GM12878 (cell line): Measurements from ENCODE around the gene FADS3. TPM values are rescaled to one million over a fixed set of nuclear protein-coding genes. Genes with fewer than 3 reads are reported as not detected.

Experiments used
- ATAC-seq: fragments of 200-7000 bp; cut with Tn5 transposase; 3 replicates; pipeline ENCODE4 v1.9.1; 2020; ENCODE audit warnings: mild to moderate bottlenecking, moderate library complexity
- BruUV-seq: library from RNA; stranded (reverse); fragments of 400-500 nt; replicated peaks from 2 replicates; lab custom pipeline; 2021; lab: Mats Ljungman, UMichigan
- CTCF ChIA-PET: fragments of 300-600 bp; sonication (Branson Sonifier 250); formaldehyde crosslinking; extraction: SDS; loops from one replicate; lab custom pipeline; 2021; ENCODE audit warnings: inconsistent platforms; lab: Yijun Ruan, JAX
- POLR2A ChIA-PET: fragments of 350-600 bp; formaldehyde crosslinking; extraction: SDS; loops from one replicate; lab custom pipeline; 2021; ENCODE audit warnings: inconsistent platforms; lab: Charles Lee
- RAD21 ChIA-PET: fragments of 300-600 bp; sonication (Branson Sonifier 250); formaldehyde crosslinking; loops from one replicate; lab custom pipeline; 2023; ENCODE audit warnings: antibody characterized with exemption; ENCODE audit not compliant: unreplicated experiment; lab: Charles Lee
- SMC1A ChIA-PET: fragments of 300-600 bp; sonication (Branson Sonifier 250); formaldehyde crosslinking; loops from one replicate; lab custom pipeline; 2023; ENCODE audit not compliant: unreplicated experiment, uncharacterized antibody; lab: Charles Lee
- DNase-seq: peaks from one replicate; pipeline ENCODE4 v3.0.0-alpha.2; 2011; ENCODE audit warnings: low read depth, low spot score
- FAIRE-seq: peaks from 3 replicates; lab custom pipeline; 2011; peaks lifted over from hg19 to GRCh38; lab: Jason Lieb, UNC
- H2AFZ ChIP-seq: 2 replicates; pipeline ENCODE4 v1.6.0; 2011; ENCODE audit warnings: low read depth, low read length, control low read depth; ENCODE audit not compliant: control insufficient read depth
- H3K27ac ChIP-seq: 2 replicates; pipeline ENCODE4 v1.5.1; 2011; ENCODE audit warnings: control low read depth; ENCODE audit not compliant: control insufficient read depth, insufficient read depth
- H3K27me3 ChIP-seq, 2 experiments: replicated peaks in 1 of 2; 2 replicates each; pipeline versions ENCODE4 v1.6.0 to v1.6.1; 2011; ENCODE audit warnings: low read length in 1 of 2; ENCODE audit not compliant: control insufficient read depth in 2 of 2, insufficient read depth in 2 of 2
- H3K36me3 ChIP-seq, 2 experiments: 2 replicates each; pipeline ENCODE4 v1.5.1; 2011; ENCODE audit warnings: low read length in 1 of 2; ENCODE audit not compliant: control insufficient read depth in 2 of 2, insufficient read depth in 2 of 2
- H3K4me1 ChIP-seq: 2 replicates; pipeline ENCODE4 v1.6.1; 2011; ENCODE audit warnings: mild to moderate bottlenecking, low read length, moderate library complexity, mixed read lengths; ENCODE audit not compliant: control insufficient read depth, insufficient read depth
- H3K4me2 ChIP-seq: 2 replicates; pipeline ENCODE4 v1.6.0; 2011; ENCODE audit warnings: control low read depth; ENCODE audit not compliant: control insufficient read depth, insufficient read depth
- H3K4me3 ChIP-seq: fragments of 200-600 bp; sonication (generic); 2 replicates; pipeline ENCODE4 v1.5.1; 2016
- H3K79me2 ChIP-seq: 2 replicates; pipeline ENCODE4 v1.6.0; 2011; ENCODE audit warnings: low read length; ENCODE audit not compliant: control insufficient read depth, insufficient read depth
- H3K9ac ChIP-seq: 2 replicates; pipeline ENCODE4 v1.8.0; 2011; ENCODE audit warnings: low read length, control low read depth, mixed read lengths; ENCODE audit not compliant: control insufficient read depth, insufficient read depth
- H3K9me3 ChIP-seq: replicated peaks from 3 replicates; pipeline ENCODE4 v1.5.1; 2011; ENCODE audit warnings: mild to moderate bottlenecking, low read length; ENCODE audit not compliant: control insufficient read depth, insufficient read depth
- H4K20me1 ChIP-seq: 2 replicates; pipeline ENCODE4 v1.6.0; 2011; ENCODE audit not compliant: control insufficient read depth, insufficient read depth
- BACH1 ChIP-seq: fragments of 450-650 bp; IDR thresholded peaks from 2 replicates; pipeline ENCODE4 v1.6.1; 2017; ENCODE audit warnings: mild to moderate bottlenecking, borderline replicate concordance
- GATAD2B ChIP-seq: fragments of 450-650 bp; conservative IDR thresholded peaks from 2 replicates; pipeline ENCODE4 v1.6.1; 2017; ENCODE audit warnings: low read depth, mild to moderate bottlenecking, moderate library complexity
- IKZF1 ChIP-seq: fragments of 450-650 bp; conservative IDR thresholded peaks from 2 replicates; pipeline ENCODE4 v1.6.1; 2017; ENCODE audit warnings: antibody characterized with exemption, mild to moderate bottlenecking
- NFYA ChIP-seq: IDR thresholded peaks from 2 replicates; pipeline ENCODE4 v1.6.1; 2011; ENCODE audit warnings: low read depth, mild to moderate bottlenecking, low read length, improper control_type of control experiment, borderline replicate concordance
- STAT1 ChIP-seq: fragments of 450-650 bp; conservative IDR thresholded peaks from 2 replicates; pipeline ENCODE4 v1.6.1; 2014; ENCODE audit warnings: antibody characterized with exemption, mild to moderate bottlenecking
- SUPT20H ChIP-seq: IDR thresholded peaks from 2 replicates; pipeline ENCODE4 v1.6.1; 2011; ENCODE audit warnings: low read depth, mild to moderate bottlenecking, low read length, moderate library complexity, borderline replicate concordance; ENCODE audit not compliant: control insufficient read depth
- TARDBP ChIP-seq: IDR thresholded peaks from 2 replicates; pipeline ENCODE4 v1.6.1; 2016; ENCODE audit warnings: borderline replicate concordance
- WGBS: methylation state at CpG from one replicate; pipeline ENCODE4 v1.1.6; 2016; ENCODE audit warnings: low lambda C conversion rate; ENCODE audit not compliant: insufficient replicate concordance, insufficient coverage; ENCODE audit errors: missing lambda C conversion rate; 5-methylcytosine and 5-hydroxymethylcytosine counted together
- in situ Hi-C: fragments of 300-500 bp; cut with MboI; formaldehyde crosslinking; loops from 9 replicates; pipeline ENCODE4 v1.14.3; 2018; ENCODE audit warnings: mixed read lengths
- intact Hi-C: fragments of 100-400 bp; cut with micrococcal nuclease; formaldehyde crosslinking; loops from one replicate; pipeline ENCODE4 v1.14.2; 2022; ENCODE audit not compliant: unreplicated experiment
- polyA plus RNA-seq, 11 experiments: library from polyadenylated mRNA; depleted of rRNA in 4 of 11; unstranded in 6 of 11; stranded (reverse) in 5 of 11; fragments of >200 nt; fragmentation: Nextera tagmentation in 4 of 11; fragmentation: Illumina TruSeq in 1 of 11; extraction: Ambion mirVana in 4 of 11; extraction: Trizol in 1 of 11; gene quantifications; 1 replicate in 1 of 11; 2 replicates in 10 of 11; pipeline versions ENCODE4 v1.2.1 to v1.2.3, GENCODE V29; 2011 to 2016; ENCODE audit warnings: inconsistent platforms in 2 of 11, missing spikeins in 2 of 11, low read depth in 1 of 11
- total RNA-seq, 4 experiments: library from RNA; depleted of rRNA in 3 of 4; stranded (reverse); fragments of >200 nt in 3 of 4; fragmentation: Illumina TruSeq in 1 of 4; extraction: Trizol in 1 of 4; gene quantifications; 2 replicates each; pipeline versions ENCODE4 v1.2.1 to v1.2.3, GENCODE V29; 2013 to 2021
- TF ChIP-seq, protein P1 (sequence below): IDR thresholded peaks from 2 replicates; pipeline ENCODE4 v1.6.1; 2012; ENCODE audit warnings: low read length, inconsistent platforms

FADS3 gene
- total and polyA plus RNA-seq, 10 of the 15 experiments (the other 5 are each of a cell fraction or from before 2014, with no cell fraction given) = 0.23 to 8.1 (median 4.2) TPM

DNA sequence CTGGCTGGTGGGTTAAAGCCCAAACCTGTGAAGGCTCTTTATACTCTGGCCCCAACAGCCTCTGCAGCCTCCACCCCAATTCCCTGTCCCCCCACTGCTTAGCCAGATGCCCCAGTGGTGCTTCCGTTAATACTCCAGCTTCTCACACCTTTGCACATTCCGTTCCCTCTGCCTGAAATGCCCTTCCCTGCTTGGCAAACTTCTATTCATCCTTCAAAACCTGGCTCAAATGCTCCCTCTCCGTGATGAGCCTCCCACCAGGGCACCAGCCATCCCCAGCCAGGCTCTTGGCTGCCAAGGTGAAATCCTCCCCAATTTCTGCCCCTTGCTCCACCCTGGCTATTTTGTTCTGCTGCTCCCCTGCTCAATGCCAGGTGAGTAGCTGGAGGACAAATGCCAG is 12.5 kb upstream of the FADS3 start:
- H3K36me3 ChIP-seq = no peaks in the 10 kb centered on the region
- FAIRE-seq (no peak), DNase-seq (no peak), ATAC-seq (no peak)
- 49% methylated on average over 3 of the region's 3 CpGs for WGBS
- no peak overlapping the region for H3K4me3 ChIP-seq
- POLR2A ChIA-PET = no interaction called here
- SMC1A ChIA-PET = interaction anchor here (1.2 to 11.0 kb wide), 3 partner anchors 103 to 202 kb away, joined by 3 to 168 read pairs (median 3); no protein-coding TSS in a partner anchor
- no peaks in the 10 kb centered on the region for H3K79me2 ChIP-seq
- H3K9me3 ChIP-seq = no peaks in the 10 kb centered on the region
- in situ Hi-C loops = no loop called here
- H3K27ac ChIP-seq = no peak overlapping the region
- no peaks in the 10 kb centered on the region for H3K4me1 ChIP-seq
- no TSS peak for BruUV-seq
- H2AFZ ChIP-seq = no peak overlapping the region
- no peak overlapping the region for H3K9ac ChIP-seq
- peaks cover 0 to 1% of the 10 kb centered on the region in 2 experiments; a peak in 1 of 4 replicates for H3K27me3 ChIP-seq
- RAD21 ChIA-PET = interaction anchor here (1.3 to 9.3 kb wide), 3 partner anchors 44 to 204 kb away, joined by 4 to 175 read pairs (median 6); no protein-coding TSS in a partner anchor
- H3K4me2 ChIP-seq = no peak overlapping the region
- CTCF ChIA-PET = interaction anchor here (0.6 to 11.4 kb wide), 7 partner anchors 7 to 175 kb away, joined by 3 to 321 read pairs (median 3); no protein-coding TSS in a partner anchor
- TF ChIP-seq GATAD2B = no peak
- TF ChIP-seq NFYA = no peak
- no peak for TF ChIP-seq BACH1
- TF ChIP-seq, protein P1, sequence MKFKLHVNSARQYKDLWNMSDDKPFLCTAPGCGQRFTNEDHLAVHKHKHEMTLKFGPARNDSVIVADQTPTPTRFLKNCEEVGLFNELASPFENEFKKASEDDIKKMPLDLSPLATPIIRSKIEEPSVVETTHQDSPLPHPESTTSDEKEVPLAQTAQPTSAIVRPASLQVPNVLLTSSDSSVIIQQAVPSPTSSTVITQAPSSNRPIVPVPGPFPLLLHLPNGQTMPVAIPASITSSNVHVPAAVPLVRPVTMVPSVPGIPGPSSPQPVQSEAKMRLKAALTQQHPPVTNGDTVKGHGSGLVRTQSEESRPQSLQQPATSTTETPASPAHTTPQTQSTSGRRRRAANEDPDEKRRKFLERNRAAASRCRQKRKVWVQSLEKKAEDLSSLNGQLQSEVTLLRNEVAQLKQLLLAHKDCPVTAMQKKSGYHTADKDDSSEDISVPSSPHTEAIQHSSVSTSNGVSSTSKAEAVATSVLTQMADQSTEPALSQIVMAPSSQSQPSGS = no peak
- no peak for TF ChIP-seq TARDBP
- TF ChIP-seq STAT1 = no peak
- TF ChIP-seq IKZF1 = no peak
- no peak for TF ChIP-seq SUPT20H
- intact Hi-C loops = no loop called here
- no peaks in the 10 kb centered on the region for H4K20me1 ChIP-seq
